ENCODE measurements around the gene LPP. TPM values are rescaled to one million over a fixed set of nuclear protein-coding genes. Genes with fewer than 3 reads are reported as not detected.

Gene LPP
- total and polyA plus RNA-seq, 2 of the 13 experiments (the other 11 are each of a cell fraction or from before 2014, with no cell fraction given): 19.2 to 29.9 TPM

- BruUV-seq (replicated peaks): no TSS peak
- ChIA-PET CTCF (ENCODE audit: low intra/inter-chr PET ratio, low total read pairs) (no interaction called here), POLR2A (no interaction called here)
- TF ChIP-seq THRA (CRISPR knock-in tag; IDR thresholded peaks at IDR 0.05; ENCODE audit: borderline replicate concordance): peak; percentile 16; the same call in 1 of the 2 replicates
- 0 out of 2 replicates have a peak, but pooled peaks have one; percentile 8 for TF ChIP-seq NCOR1 (IDR thresholded peaks at IDR 0.05; ENCODE audit: borderline replicate concordance, low read length)
- no peak for TF ChIP-seq ZNF24 (IDR thresholded peaks at IDR 0.05)
- TF ChIP-seq ZNF180 (CRISPR knock-in tag; IDR thresholded peaks at IDR 0.05; ENCODE audit: borderline replicate concordance, low read depth): no peak
- no peak for TF ChIP-seq TMF1 (CRISPR knock-in tag; IDR thresholded peaks at IDR 0.05; ENCODE audit: low read depth)
- TF ChIP-seq, protein P1, sequence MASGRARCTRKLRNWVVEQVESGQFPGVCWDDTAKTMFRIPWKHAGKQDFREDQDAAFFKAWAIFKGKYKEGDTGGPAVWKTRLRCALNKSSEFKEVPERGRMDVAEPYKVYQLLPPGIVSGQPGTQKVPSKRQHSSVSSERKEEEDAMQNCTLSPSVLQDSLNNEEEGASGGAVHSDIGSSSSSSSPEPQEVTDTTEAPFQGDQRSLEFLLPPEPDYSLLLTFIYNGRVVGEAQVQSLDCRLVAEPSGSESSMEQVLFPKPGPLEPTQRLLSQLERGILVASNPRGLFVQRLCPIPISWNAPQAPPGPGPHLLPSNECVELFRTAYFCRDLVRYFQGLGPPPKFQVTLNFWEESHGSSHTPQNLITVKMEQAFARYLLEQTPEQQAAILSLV (CRISPR knock-in tag; IDR thresholded peaks at IDR 0.05; ENCODE audit: borderline replicate concordance): no peak
- TF ChIP-seq, protein P2, sequence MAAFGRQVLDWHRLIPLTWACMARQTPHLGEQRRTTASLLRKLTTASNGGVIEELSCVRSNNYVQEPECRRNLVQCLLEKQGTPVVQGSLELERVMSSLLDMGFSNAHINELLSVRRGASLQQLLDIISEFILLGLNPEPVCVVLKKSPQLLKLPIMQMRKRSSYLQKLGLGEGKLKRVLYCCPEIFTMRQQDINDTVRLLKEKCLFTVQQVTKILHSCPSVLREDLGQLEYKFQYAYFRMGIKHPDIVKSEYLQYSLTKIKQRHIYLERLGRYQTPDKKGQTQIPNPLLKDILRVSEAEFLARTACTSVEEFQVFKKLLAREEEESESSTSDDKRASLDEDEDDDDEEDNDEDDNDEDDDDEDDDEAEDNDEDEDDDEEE (CRISPR knock-in tag; IDR thresholded peaks at IDR 0.05): no peak
- no peak for TF ChIP-seq ZFP1 (CRISPR knock-in tag; IDR thresholded peaks at IDR 0.05)
- TF ChIP-seq ZNF530 (CRISPR knock-in tag; IDR thresholded peaks at IDR 0.05; ENCODE audit: low read depth): no peak
- no peak for TF ChIP-seq DR1 (CRISPR knock-in tag; IDR thresholded peaks at IDR 0.05)
- TF ChIP-seq ZNF251 (CRISPR knock-in tag; IDR thresholded peaks at IDR 0.05): no peak
- no peak for TF ChIP-seq ZNF720 (CRISPR knock-in tag; IDR thresholded peaks at IDR 0.05)
- TF ChIP-seq ZBTB38 (CRISPR knock-in tag; IDR thresholded peaks at IDR 0.05): no peak
- Histone ChIP-seq H3K27ac (ENCODE audit: extremely low read length, insufficient read depth, low read length) (no peak overlapping the region), H4K20me1 (ENCODE audit: insufficient read depth, low read length) (no peaks in the 10 kb centered on the region), H3K27me3 (ENCODE audit: control insufficient read depth in 1 of 2, insufficient read depth in 2 of 2, low read length in 2 of 2) (no peaks in the 10 kb centered on the region), H2AFZ (ENCODE audit: low read length) (no peak overlapping the region), H3K4me2 (ENCODE audit: low read depth, low read length) (no peak overlapping the region), H3K36me3 (replicated peaks in 1 of 2; ENCODE audit: control insufficient read depth in 1 of 2, insufficient read depth in 2 of 2, low read length in 2 of 2) (no peaks in the 10 kb centered on the region), H3K9me3 (ENCODE audit: low read length) (no peaks in the 10 kb centered on the region), H3K79me2 (ENCODE audit: insufficient read depth, low read length) (no peaks in the 10 kb centered on the region), H3K4me3 (replicated peaks in 1 of 3; ENCODE audit: insufficient read depth in 1 of 3, low read depth in 2 of 3, low read length in 3 of 3) (no peak overlapping the region), H3K4me1 (ENCODE audit: insufficient read depth, low read length) (peaks cover 32% of the 10 kb centered on the region), H3K9ac (ENCODE audit: insufficient read depth, low read depth, low read length) (no peak overlapping the region)
- ATAC-seq: peak; percentile 39; the same call in 2 of the 3 replicates
- DNase-seq (ENCODE audit: low spot score): no peak
- intact Hi-C loops (cut with micrococcal nuclease; ENCODE audit: unreplicated experiment) (no loop called here), in situ Hi-C loops (cut with HindIII; ENCODE audit: extremely low pct_ligation_motif_present, low pct_unique_long_range_greater_than_20kb) (no loop called here)
- WGBS (ENCODE audit: low lambda C conversion rate): 70% methylated on average over 5 of the region's 5 CpGs
- FAIRE-seq: no peak
Measured at GRCh38 chr3:188135271-188135670, 18.7 kb upstream of the LPP start.
